Diencephalon (tissue), 1 donor: ENCODE measurements around the gene CDC42BPA. TPM values are rescaled to one million over a fixed set of nuclear protein-coding genes. Genes with fewer than 3 reads are reported as not detected.

Experiments
- small RNA-seq: library from RNA; depleted of rRNA; stranded (forward); fragments of <200 nt; gene quantifications from one replicate; pipeline ENCODE3, GENCODE V24; 2014
- total RNA-seq: library from RNA; depleted of rRNA; stranded (reverse); fragments of >200 nt; gene quantifications from one replicate; pipeline ENCODE4 v1.2.3, GENCODE V29; 2014

The CDC42BPA gene
- total RNA-seq: 179 TPM

GRCh38 chr1:227318016-227318852 is at the start of gene CDC42BPA:
Gene CDC42BPA (minus strand): TSS chr1:227318492. CDS start chr1:227317182, 1,310 bp downstream.

GRCh38 chr1:226940029-226940805 is 378.1 kb downstream of the CDC42BPA start, which contains the start of gene COQ8A:
Gene COQ8A (plus strand): TSS chr1:226940294. CDS start chr1:226961386, 21,092 bp downstream.

Small RNA genes lying within 50 kb of the gene (small RNA-seq; reads per million reads assigned to genes)
- not detected for gene AL353689.1

Other genes with a start within 250 kb of the CDC42BPA start
- gene ZNF678, start 245.1 kb upstream of the CDC42BPA start, total RNA-seq: 43.8 TPM